ENCODE results near the gene OR1B1. TPM values are rescaled to one million over a fixed set of nuclear protein-coding genes. Genes with fewer than 3 reads are reported as not detected.

OR1B1 gene
- total and polyA plus RNA-seq, 2 of the 8 experiments (the other 6 are each of a cell fraction or from before 2014, with no cell fraction given): not detected

- Histone ChIP-seq H3K18ac (ENCODE audit: extremely low read depth, low read length) (no peak overlapping the region), H2BK20ac (ENCODE audit: low read length) (no peak overlapping the region), H2BK5ac (ENCODE audit: low read depth, low read length) (no peak overlapping the region), H3K9ac (replicated peaks in 1 of 4; ENCODE audit: extremely low read depth in 1 of 4, low read depth in 3 of 4, low read length in 3 of 4) (no peak overlapping the region), H2AFZ (ENCODE audit: low read length) (no peak overlapping the region), H3K4ac (replicated peaks; ENCODE audit: insufficient read length, low read depth, low read length) (no peak overlapping the region), H3K4me1 (replicated peaks in 1 of 4; ENCODE audit: control insufficient read depth in 3 of 4, insufficient read depth in 4 of 4, low read length in 3 of 4) (no peaks in the 10 kb centered on the region), H3K14ac (ENCODE audit: insufficient read length) (no peak overlapping the region), H3K4me2 (ENCODE audit: insufficient read depth in 1 of 2, low read depth in 2 of 2, low read length in 2 of 2) (no peak overlapping the region), H2AK5ac (ENCODE audit: low read depth, low read length) (no peak overlapping the region), H3K27me3 (replicated peaks in 1 of 4; ENCODE audit: control insufficient read depth in 3 of 4, extremely low read depth in 1 of 4, insufficient read depth in 3 of 4, low read length in 3 of 4) (no peaks in the 10 kb centered on the region), H3K23me2 (ENCODE audit: low read depth, low read length) (no peaks in the 10 kb centered on the region), H3K36me3 (ENCODE audit: control insufficient read depth in 2 of 4, insufficient read depth in 4 of 4, low read length in 3 of 4) (peaks cover 0 to 3% (median 0%) of the 10 kb centered on the region in 4 experiments; a peak in 1 of 8 replicates), H3K56ac (replicated peaks; ENCODE audit: insufficient read length, low read depth, low read length) (no peak overlapping the region), H2BK15ac (ENCODE audit: low read length) (no peak overlapping the region), H3K27ac (ENCODE audit: low read depth, low read length) (no peak overlapping the region), H4K20me1 (replicated peaks in 1 of 2; ENCODE audit: control insufficient read depth in 1 of 2, insufficient read depth in 2 of 2, low read length in 2 of 2) (no peaks in the 10 kb centered on the region), H4K91ac (replicated peaks; ENCODE audit: insufficient read length, low read length) (no peak overlapping the region), H3K23ac (ENCODE audit: insufficient read length) (no peak overlapping the region), H2BK12ac (ENCODE audit: low read depth, low read length) (no peak overlapping the region), H2BK120ac (replicated peaks; ENCODE audit: low read depth, low read length) (no peak overlapping the region), H3K79me2 (ENCODE audit: control insufficient read depth in 1 of 2, insufficient read depth in 2 of 2, low read length in 2 of 2) (no peaks in the 10 kb centered on the region), H4K8ac (ENCODE audit: extremely low read depth, insufficient read depth, low read length) (no peak overlapping the region), H4K5ac (ENCODE audit: insufficient read length, low read depth, low read length) (no peak overlapping the region), H3K4me3 (ENCODE audit: extremely low read depth in 1 of 4, insufficient read depth in 2 of 4, low read depth in 3 of 4, low read length in 4 of 4) (no peak overlapping the region), H3K79me1 (ENCODE audit: low read depth, low read length) (no peaks in the 10 kb centered on the region), H3K9me3 (ENCODE audit: insufficient read depth in 2 of 2, low read depth in 1 of 2, low read length in 1 of 2) (peaks cover 49 to 68% of the 10 kb centered on the region in 2 experiments)
- POLR2A ChIA-PET (ENCODE audit: partially characterized antibody): no interaction called here
- CTCF ChIA-PET (ENCODE audit: partially characterized antibody): interaction anchor here (0.6 kb wide), 1 partner anchor 1292 kb away, joined by 3 read pairs; no protein-coding TSS in a partner anchor
- no peak for DNase-seq (ENCODE audit: low read depth in 1 of 2, low spot score in 2 of 2)
- no peak for FAIRE-seq
- WGBS, 2 experiments (ENCODE audit: extremely low coverage in 1 of 2, insufficient coverage in 1 of 2, insufficient read length in 1 of 2, insufficient replicate concordance in 2 of 2, low coverage in 1 of 2, low lambda C conversion rate in 2 of 2, missing lambda C conversion rate in 1 of 2): 65% methylated on average over 4 of the region's 4 CpGs; no CpG with 5 or more reads in 1 of the 2 experiments
- TF ChIP-seq RXRA (IDR thresholded peaks at IDR 0.05; ENCODE audit: insufficient read depth, low read depth, low read length): no peak
- TF ChIP-seq POLR2AphosphoS5 (IDR thresholded peaks at IDR 0.05; ENCODE audit: low read depth, low read length): no peak
These were observed 47.6 kb downstream of the OR1B1 start for GRCh38 chr9:122609804-122610203.

All from H1 (cell line).